ENCODE results near the gene KIAA1671.
A peak's percentile ranks its signal among the peaks of the same experiment; 100 is the strongest.

DNA sequence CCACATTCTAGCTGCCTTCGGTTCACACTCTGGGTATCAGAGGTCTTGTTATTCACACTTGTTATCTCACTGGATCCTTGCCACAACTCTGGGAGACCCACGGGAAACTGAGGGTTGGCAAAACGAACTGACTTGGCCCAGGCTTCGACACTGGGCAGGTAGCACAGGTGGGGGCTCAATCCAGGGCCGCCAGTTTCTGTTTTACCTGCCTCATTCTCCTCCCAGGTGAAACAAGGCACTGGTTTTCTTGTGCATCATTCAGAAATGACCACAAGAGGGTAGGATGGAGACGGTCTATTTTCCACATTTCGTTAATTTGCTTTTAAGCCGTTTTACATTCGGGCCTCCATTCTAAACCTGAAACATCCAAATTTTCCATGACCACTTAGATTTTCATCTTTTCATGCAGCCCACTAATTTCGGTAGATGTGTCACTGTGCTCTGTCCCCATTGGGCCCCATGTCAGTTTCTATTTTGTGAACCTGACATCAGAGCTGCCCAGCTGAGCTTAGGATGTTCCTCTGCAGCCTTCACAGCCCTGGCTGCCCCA is 108.1 kb downstream of the KIAA1671 start:
- TF ChIP-seq, protein P1, sequence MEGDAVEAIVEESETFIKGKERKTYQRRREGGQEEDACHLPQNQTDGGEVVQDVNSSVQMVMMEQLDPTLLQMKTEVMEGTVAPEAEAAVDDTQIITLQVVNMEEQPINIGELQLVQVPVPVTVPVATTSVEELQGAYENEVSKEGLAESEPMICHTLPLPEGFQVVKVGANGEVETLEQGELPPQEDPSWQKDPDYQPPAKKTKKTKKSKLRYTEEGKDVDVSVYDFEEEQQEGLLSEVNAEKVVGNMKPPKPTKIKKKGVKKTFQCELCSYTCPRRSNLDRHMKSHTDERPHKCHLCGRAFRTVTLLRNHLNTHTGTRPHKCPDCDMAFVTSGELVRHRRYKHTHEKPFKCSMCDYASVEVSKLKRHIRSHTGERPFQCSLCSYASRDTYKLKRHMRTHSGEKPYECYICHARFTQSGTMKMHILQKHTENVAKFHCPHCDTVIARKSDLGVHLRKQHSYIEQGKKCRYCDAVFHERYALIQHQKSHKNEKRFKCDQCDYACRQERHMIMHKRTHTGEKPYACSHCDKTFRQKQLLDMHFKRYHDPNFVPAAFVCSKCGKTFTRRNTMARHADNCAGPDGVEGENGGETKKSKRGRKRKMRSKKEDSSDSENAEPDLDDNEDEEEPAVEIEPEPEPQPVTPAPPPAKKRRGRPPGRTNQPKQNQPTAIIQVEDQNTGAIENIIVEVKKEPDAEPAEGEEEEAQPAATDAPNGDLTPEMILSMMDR (IDR thresholded peaks at IDR 0.05): peak in 2 of 4 experiments; percentile 28 to 45
- no peak for TF ChIP-seq POLR2AphosphoS5 (IDR thresholded peaks at IDR 0.05)

Data from gastroesophageal sphincter (tissue), 3 donors.